Activated naive CD4-positive, alpha-beta T cell treated with anti-CD3 and anti-CD28 coated beads, Interleukin-2, amount 50 U/mL, for 72 hours (primary cell): ENCODE data around the gene NLGN1. TPM values are rescaled to one million over a fixed set of nuclear protein-coding genes. Genes with fewer than 3 reads are reported as not detected.
A peak's percentile ranks its signal among the peaks of the same experiment; 100 is the strongest.

Experiments used
- ATAC-seq, 2 donors: fragments of 150-1000 bp; cut with Tn5 transposase; 2 replicates each; pipeline ENCODE4 v1.10.0; 2021; ENCODE audit warnings: mild to moderate bottlenecking in 2 of 2, moderate library complexity in 2 of 2
- DNase-seq, 2 donors: peaks; one replicate each; pipeline ENCODE4 v3.0.0; 2021 to 2022; ENCODE audit warnings: low spot score in 2 of 2
- H3K27ac Mint-ChIP-seq, 2 donors: one replicate each; pipeline ENCODE4 v1.8.0; 2022; ENCODE audit warnings: mild to moderate bottlenecking in 2 of 2, mixed read lengths in 2 of 2
- H3K36me3 Mint-ChIP-seq, 2 donors: one replicate each; pipeline ENCODE4 v1.8.0; 2022; ENCODE audit warnings: mixed read lengths in 2 of 2
- H3K9me3 Mint-ChIP-seq, 2 donors: one replicate each; pipeline ENCODE4 v1.8.0; 2022; ENCODE audit warnings: mixed read lengths in 2 of 2
- total RNA-seq, 2 donors: library from RNA; stranded (reverse); gene quantifications; one replicate each; pipeline ENCODE4 v1.2.3, GENCODE V29; 2022

Gene NLGN1
- total RNA-seq, 2 donors from 2014 or later = not detected

GRCh38 chr3:174020156-174020555 lies 622.6 kb downstream of the NLGN1 start:
- no peak for DNase-seq
- no peak overlapping the region for H3K27ac Mint-ChIP-seq
- H3K36me3 Mint-ChIP-seq = no peaks in the 10 kb centered on the region
- ATAC-seq = no peak
- H3K9me3 Mint-ChIP-seq = peaks cover 3 to 14% of the 10 kb centered on the region in 2 donors

GRCh38 chr3:174023421-174023820 lies 625.9 kb downstream of the NLGN1 start:
- H3K36me3 Mint-ChIP-seq = peaks cover 7% of the 10 kb centered on the region in 2 donors
- ATAC-seq (no peak), DNase-seq (no peak)
- peaks cover 7 to 12% of the 10 kb centered on the region in 2 donors for H3K9me3 Mint-ChIP-seq
- no peak overlapping the region for H3K27ac Mint-ChIP-seq

- Mint-ChIP-seq H3K36me3 (peaks cover 7 to 10% of the 10 kb centered on the region in 2 donors), H3K9me3 (peaks cover 20 to 24% of the 10 kb centered on the region in 2 donors), H3K27ac (no peak overlapping the region)
- ATAC-seq (no peak), DNase-seq (no peak)
Measured at GRCh38 chr3:174028673-174029072, 631.1 kb downstream of the NLGN1 start.

GRCh38 chr3:174035328-174035886 lies 637.9 kb downstream of the NLGN1 start:
- H3K36me3 Mint-ChIP-seq = no peaks in the 10 kb centered on the region
- peaks cover 3 to 11% of the 10 kb centered on the region in 2 donors for H3K9me3 Mint-ChIP-seq
- DNase-seq (no peak), ATAC-seq (no peak)
- no peak overlapping the region for H3K27ac Mint-ChIP-seq

- peaks cover 9 to 18% of the 10 kb centered on the region in 2 donors for H3K9me3 Mint-ChIP-seq
- no peak overlapping the region for H3K27ac Mint-ChIP-seq
- ATAC-seq (no peak), DNase-seq (no peak)
- H3K36me3 Mint-ChIP-seq = peaks cover 0 to 5% of the 10 kb centered on the region in 2 donors
Measured at GRCh38 chr3:174046311-174046710, 648.8 kb downstream of the NLGN1 start.

- H3K9me3 Mint-ChIP-seq = peaks cover 10 to 13% of the 10 kb centered on the region in 2 donors
- ATAC-seq (no peak), DNase-seq (no peak)
- H3K27ac Mint-ChIP-seq = no peak overlapping the region
- peaks cover 0 to 1% of the 10 kb centered on the region in 2 donors for H3K36me3 Mint-ChIP-seq
Measured at GRCh38 chr3:174049472-174049871, 651.9 kb downstream of the NLGN1 start.

- peaks cover 7 to 8% of the 10 kb centered on the region in 2 donors for H3K9me3 Mint-ChIP-seq
- DNase-seq (no peak), ATAC-seq (no peak)
- H3K36me3 Mint-ChIP-seq = no peaks in the 10 kb centered on the region
- no peak overlapping the region for H3K27ac Mint-ChIP-seq
Measured at GRCh38 chr3:174051191-174051590, 653.6 kb downstream of the NLGN1 start.

GRCh38 chr3:174058804-174059203 lies 661.3 kb downstream of the NLGN1 start:
- ATAC-seq (no peak), DNase-seq (no peak)
- H3K27ac Mint-ChIP-seq = no peak overlapping the region
- H3K36me3 Mint-ChIP-seq = no peaks in the 10 kb centered on the region
- H3K9me3 Mint-ChIP-seq = peaks cover 4 to 10% of the 10 kb centered on the region in 2 donors

GRCh38 chr3:174060431-174060830 lies 662.9 kb downstream of the NLGN1 start:
- no peak for DNase-seq
- Mint-ChIP-seq H3K36me3 (no peaks in the 10 kb centered on the region), H3K27ac (peak overlapping the region in 1 of 2 donors; percentile 19), H3K9me3 (peaks cover 4 to 10% of the 10 kb centered on the region in 2 donors)
- ATAC-seq = no peak

GRCh38 chr3:174061162-174061561 lies 663.6 kb downstream of the NLGN1 start:
- ATAC-seq (no peak), DNase-seq (no peak)
- peaks cover 4 to 10% of the 10 kb centered on the region in 2 donors for H3K9me3 Mint-ChIP-seq
- no peak overlapping the region for H3K27ac Mint-ChIP-seq
- no peaks in the 10 kb centered on the region for H3K36me3 Mint-ChIP-seq

- Mint-ChIP-seq H3K27ac (no peak overlapping the region), H3K36me3 (no peaks in the 10 kb centered on the region), H3K9me3 (peaks cover 4 to 14% of the 10 kb centered on the region in 2 donors)
- DNase-seq (no peak), ATAC-seq (no peak)
Measured at GRCh38 chr3:174061731-174062130, 664.2 kb downstream of the NLGN1 start.

- ATAC-seq (no peak), DNase-seq (no peak)
- Mint-ChIP-seq H3K36me3 (no peaks in the 10 kb centered on the region), H3K9me3 (peaks cover 4 to 14% of the 10 kb centered on the region in 2 donors), H3K27ac (no peak overlapping the region)
Measured at GRCh38 chr3:174062923-174063322, 665.4 kb downstream of the NLGN1 start.

- no peak overlapping the region for H3K27ac Mint-ChIP-seq
- H3K9me3 Mint-ChIP-seq = peaks cover 4 to 16% of the 10 kb centered on the region in 2 donors
- ATAC-seq (no peak), DNase-seq (no peak)
- no peaks in the 10 kb centered on the region for H3K36me3 Mint-ChIP-seq
Measured at GRCh38 chr3:174068035-174068434, 670.5 kb downstream of the NLGN1 start.

GRCh38 chr3:174072675-174073074 lies 675.1 kb downstream of the NLGN1 start:
- H3K9me3 Mint-ChIP-seq = peaks cover 0 to 6% of the 10 kb centered on the region in 2 donors
- H3K36me3 Mint-ChIP-seq = no peaks in the 10 kb centered on the region
- ATAC-seq (no peak), DNase-seq (no peak)
- H3K27ac Mint-ChIP-seq = no peak overlapping the region

- no peak overlapping the region for H3K27ac Mint-ChIP-seq
- ATAC-seq = no peak
- no peaks in the 10 kb centered on the region for H3K9me3 Mint-ChIP-seq
- H3K36me3 Mint-ChIP-seq = no peaks in the 10 kb centered on the region
- no peak for DNase-seq
Measured at GRCh38 chr3:174083706-174084105, 686.2 kb downstream of the NLGN1 start.

- Mint-ChIP-seq H3K9me3 (no peaks in the 10 kb centered on the region), H3K36me3 (no peaks in the 10 kb centered on the region), H3K27ac (no peak overlapping the region)
- ATAC-seq (no peak), DNase-seq (no peak)
Measured at GRCh38 chr3:174089592-174089991, 692.0 kb downstream of the NLGN1 start.

- Mint-ChIP-seq H3K27ac (no peak overlapping the region), H3K36me3 (no peaks in the 10 kb centered on the region), H3K9me3 (no peaks in the 10 kb centered on the region)
- no peak for ATAC-seq
- DNase-seq = no peak
Measured at GRCh38 chr3:174094669-174095068, 697.1 kb downstream of the NLGN1 start.

GRCh38 chr3:174097686-174098085 lies 700.1 kb downstream of the NLGN1 start:
- Mint-ChIP-seq H3K27ac (no peak overlapping the region), H3K9me3 (no peaks in the 10 kb centered on the region), H3K36me3 (no peaks in the 10 kb centered on the region)
- no peak for ATAC-seq
- DNase-seq = no peak
